PC-3 (cell line): Measurements from ENCODE around the gene TYRO3. TPM values are rescaled to one million over a fixed set of nuclear protein-coding genes. Genes with fewer than 3 reads are reported as not detected.
A peak's percentile ranks its signal among the peaks of the same experiment; 100 is the strongest.

Experiments
- ATAC-seq: fragments of 200-7000 bp; cut with Tn5 transposase; 2 replicates; pipeline ENCODE4 v1.9.1; 2020; ENCODE audit warnings: mild to moderate bottlenecking, moderate library complexity
- BruUV-seq: library from RNA; stranded (reverse); fragments of 400-500 nt; replicated peaks from 2 replicates; lab custom pipeline; 2021; lab: Mats Ljungman, UMichigan
- CTCF ChIA-PET: fragments of 300-600 bp; sonication (Branson Sonifier 250); formaldehyde crosslinking; loops from one replicate; lab custom pipeline; 2022; ENCODE audit warnings: antibody characterized with exemption; lab: Charles Lee
- POLR2A ChIA-PET: fragments of 300-600 bp; sonication (Branson Sonifier 250); formaldehyde crosslinking; loops from one replicate; lab custom pipeline; 2022; ENCODE audit warnings: antibody characterized with exemption; ENCODE audit not compliant: unreplicated experiment; lab: Charles Lee
- DNase-seq: peaks from one replicate; pipeline ENCODE4 v3.0.0-alpha.2; 2015
- H2AFZ ChIP-seq: fragments of 300-600 bp; sonication (generic); 2 replicates; pipeline ENCODE4 v1.6.0; 2016; ENCODE audit warnings: antibody characterized with exemption, low read length
- H3F3A ChIP-seq: fragments of 300-600 bp; sonication (generic); one replicate; pipeline ENCODE4 v1.6.0; 2017; ENCODE audit warnings: antibody characterized with exemption, low read length, control low read depth, mild to moderate bottlenecking; ENCODE audit not compliant: unreplicated experiment
- H3K27ac ChIP-seq: fragments of 300-600 bp; sonication (generic); 2 replicates; pipeline ENCODE4 v1.5.1; 2016; ENCODE audit warnings: mild to moderate bottlenecking, low read length
- H3K27me3 ChIP-seq: fragments of 300-600 bp; sonication (generic); 2 replicates; pipeline ENCODE4 v1.6.1; 2016; ENCODE audit warnings: low read length, mixed read lengths
- H3K36me3 ChIP-seq: fragments of 300-600 bp; sonication (generic); 2 replicates; pipeline ENCODE4 v1.6.1; 2016; ENCODE audit warnings: low read depth, mixed run types, low read length, mixed read lengths
- H3K4me1 ChIP-seq: fragments of 300-600 bp; sonication (generic); 2 replicates; pipeline ENCODE4 v1.5.1; 2016; ENCODE audit warnings: low read length; ENCODE audit not compliant: insufficient read depth
- H3K4me2 ChIP-seq: fragments of 300-600 bp; sonication (generic); 2 replicates; pipeline ENCODE4 v1.6.0; 2016; ENCODE audit warnings: low read length
- H3K4me3 ChIP-seq: fragments of 300-600 bp; sonication (generic); 2 replicates; pipeline ENCODE4 v1.5.1; 2016; ENCODE audit warnings: mild to moderate bottlenecking, low read length, mixed read lengths
- H3K79me2 ChIP-seq: fragments of 300-600 bp; sonication (generic); 2 replicates; pipeline ENCODE4 v1.6.1; 2017; ENCODE audit warnings: low read length, mixed read lengths
- H3K9ac ChIP-seq: fragments of 300-600 bp; sonication (generic); 2 replicates; pipeline ENCODE4 v1.6.0; 2016; ENCODE audit warnings: mild to moderate bottlenecking, low read length
- H3K9me2 ChIP-seq: fragments of 300-600 bp; sonication (generic); replicated peaks from 2 replicates; pipeline ENCODE4 v1.6.1; 2016; ENCODE audit warnings: mixed run types, low read length, mixed read lengths
- H3K9me3 ChIP-seq: fragments of 300-600 bp; sonication (generic); 2 replicates; pipeline ENCODE4 v1.6.1; 2016; ENCODE audit warnings: low read length, mixed read lengths
- H4K20me1 ChIP-seq: fragments of 300-600 bp; sonication (generic); 2 replicates; pipeline ENCODE4 v1.6.1; 2016; ENCODE audit warnings: low read length, mixed read lengths
- EZH2 ChIP-seq: fragments of 300-600 bp; sonication (generic); IDR thresholded peaks from one replicate; pipeline ENCODE4 v1.6.1; 2017; ENCODE audit warnings: antibody characterized with exemption, mild to moderate bottlenecking, low read length; ENCODE audit not compliant: unreplicated experiment
- EZH2phosphoT487 ChIP-seq: fragments of 300-600 bp; sonication (generic); IDR thresholded peaks from 2 replicates; pipeline ENCODE4 v1.6.1; 2018; ENCODE audit warnings: mild to moderate bottlenecking, antibody characterized with exemption, low read length, borderline replicate concordance
- intact Hi-C: fragments of 100-400 bp; cut with micrococcal nuclease; formaldehyde crosslinking; loops from 2 replicates; pipeline ENCODE4 v1.9.0; 2023
- total RNA-seq: library from RNA; depleted of rRNA; stranded (reverse); fragments of >200 nt; gene quantifications from 2 replicates; pipeline ENCODE4 v1.2.3, GENCODE V29; 2014
- TF ChIP-seq, protein P1 (sequence below): fragments of 300-600 bp; sonication (generic); conservative IDR thresholded peaks from 2 replicates; pipeline ENCODE4 v1.5.1; 2017; ENCODE audit warnings: antibody characterized with exemption, low read depth, mild to moderate bottlenecking, low read length

The TYRO3 gene
- total RNA-seq, 1 experiment from 2014 or later = 23.5 TPM

- TF ChIP-seq EZH2 (no peak), EZH2phosphoT487 (no peak)
- TF ChIP-seq, protein P1, sequence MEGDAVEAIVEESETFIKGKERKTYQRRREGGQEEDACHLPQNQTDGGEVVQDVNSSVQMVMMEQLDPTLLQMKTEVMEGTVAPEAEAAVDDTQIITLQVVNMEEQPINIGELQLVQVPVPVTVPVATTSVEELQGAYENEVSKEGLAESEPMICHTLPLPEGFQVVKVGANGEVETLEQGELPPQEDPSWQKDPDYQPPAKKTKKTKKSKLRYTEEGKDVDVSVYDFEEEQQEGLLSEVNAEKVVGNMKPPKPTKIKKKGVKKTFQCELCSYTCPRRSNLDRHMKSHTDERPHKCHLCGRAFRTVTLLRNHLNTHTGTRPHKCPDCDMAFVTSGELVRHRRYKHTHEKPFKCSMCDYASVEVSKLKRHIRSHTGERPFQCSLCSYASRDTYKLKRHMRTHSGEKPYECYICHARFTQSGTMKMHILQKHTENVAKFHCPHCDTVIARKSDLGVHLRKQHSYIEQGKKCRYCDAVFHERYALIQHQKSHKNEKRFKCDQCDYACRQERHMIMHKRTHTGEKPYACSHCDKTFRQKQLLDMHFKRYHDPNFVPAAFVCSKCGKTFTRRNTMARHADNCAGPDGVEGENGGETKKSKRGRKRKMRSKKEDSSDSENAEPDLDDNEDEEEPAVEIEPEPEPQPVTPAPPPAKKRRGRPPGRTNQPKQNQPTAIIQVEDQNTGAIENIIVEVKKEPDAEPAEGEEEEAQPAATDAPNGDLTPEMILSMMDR = no peak
- Histone ChIP-seq H3K9me2 (no peaks in the 10 kb centered on the region), H3K9ac (no peak overlapping the region), H3K4me1 (peaks cover 16% of the 10 kb centered on the region), H3K27ac (no peak overlapping the region), H3K79me2 (no peaks in the 10 kb centered on the region), H3K4me3 (no peak overlapping the region), H3K9me3 (no peaks in the 10 kb centered on the region), H3K4me2 (no peak overlapping the region), H2AFZ (no peak overlapping the region), H3K36me3 (no peaks in the 10 kb centered on the region), H3F3A (no peaks in the 10 kb centered on the region), H3K27me3 (no peaks in the 10 kb centered on the region), H4K20me1 (no peaks in the 10 kb centered on the region)
- no peak for ATAC-seq
- CTCF ChIA-PET = no interaction called here
- POLR2A ChIA-PET = no interaction called here
- intact Hi-C loops = no loop called here
- no TSS peak for BruUV-seq
- DNase-seq = peak; percentile 6
Measured at GRCh38 chr15:41553731-41554130, 5.3 kb upstream of the TYRO3 start.

DNA sequence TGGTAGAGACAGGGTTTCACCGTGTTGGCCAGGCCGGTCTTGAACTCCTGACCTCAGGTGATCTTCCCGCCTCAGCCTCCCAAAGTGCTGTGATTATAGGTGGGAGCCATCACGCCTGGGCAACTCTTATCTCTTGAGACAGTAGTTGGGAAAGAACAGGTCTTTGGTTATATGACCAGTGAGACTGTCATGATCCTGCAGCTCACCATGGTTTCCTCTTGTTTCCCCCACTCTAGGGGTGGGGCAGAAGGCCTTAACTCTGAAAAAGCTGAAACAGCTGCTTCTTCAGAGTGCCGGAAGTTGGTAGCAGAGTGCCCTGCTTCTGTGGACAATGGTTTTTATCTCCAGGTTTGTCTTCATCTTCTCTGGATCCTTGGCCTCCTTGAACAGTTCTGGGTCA lies 4.7 kb upstream of the TYRO3 start:
- Histone ChIP-seq H3K9me3 (no peaks in the 10 kb centered on the region), H2AFZ (no peak overlapping the region), H3K4me1 (peaks cover 16% of the 10 kb centered on the region), H4K20me1 (no peaks in the 10 kb centered on the region), H3K4me3 (no peak overlapping the region), H3K9me2 (no peaks in the 10 kb centered on the region), H3K27me3 (no peaks in the 10 kb centered on the region), H3K27ac (no peak overlapping the region), H3K79me2 (no peaks in the 10 kb centered on the region), H3K36me3 (no peaks in the 10 kb centered on the region), H3K9ac (no peak overlapping the region), H3K4me2 (no peak overlapping the region), H3F3A (no peaks in the 10 kb centered on the region)
- intact Hi-C loops = no loop called here
- TF ChIP-seq EZH2 (no peak), EZH2phosphoT487 (no peak)
- TF ChIP-seq, protein P1 = no peak
- no TSS peak for BruUV-seq
- CTCF ChIA-PET = no interaction called here
- DNase-seq (no peak), ATAC-seq (no peak)
- POLR2A ChIA-PET = no interaction called here

DNA sequence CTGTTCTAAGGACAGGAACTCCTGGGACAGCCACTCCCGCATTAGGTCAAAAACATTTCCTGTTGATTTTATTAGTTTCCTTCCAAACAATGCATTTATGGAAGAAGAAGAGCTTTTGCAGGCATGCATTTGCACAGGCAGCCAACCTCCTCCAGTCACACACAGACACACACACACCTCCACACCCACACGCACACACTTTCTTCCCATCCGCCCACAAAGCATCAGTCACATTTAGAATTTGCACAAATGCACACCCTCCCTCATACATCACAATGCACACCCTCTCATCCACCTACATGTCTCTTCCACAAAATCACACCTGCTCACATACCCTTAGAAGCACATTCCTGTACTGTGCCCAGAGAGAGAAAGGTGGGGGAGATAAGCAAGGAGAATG lies 4.1 kb upstream of the TYRO3 start:
- Histone ChIP-seq H3K27ac (no peak overlapping the region), H2AFZ (no peak overlapping the region), H3K27me3 (no peaks in the 10 kb centered on the region), H3K9me2 (no peaks in the 10 kb centered on the region), H3K4me3 (no peak overlapping the region), H3F3A (no peaks in the 10 kb centered on the region), H3K9ac (no peak overlapping the region), H3K4me2 (no peak overlapping the region), H3K79me2 (0 out of 2 replicates have a peak, but pooled peaks cover 4% of the 10 kb centered on the region), H3K36me3 (no peaks in the 10 kb centered on the region), H3K9me3 (no peaks in the 10 kb centered on the region), H4K20me1 (no peaks in the 10 kb centered on the region), H3K4me1 (peaks cover 19% of the 10 kb centered on the region)
- DNase-seq (no peak), ATAC-seq (no peak)
- no TSS peak for BruUV-seq
- intact Hi-C loops = loop anchor here (5.0 kb wide), 1 partner anchor 48 kb away; no protein-coding TSS in a partner anchor
- CTCF ChIA-PET = interaction anchor here (0.7 kb wide), 1 partner anchor 31 kb away, joined by 3 read pairs; no protein-coding TSS in a partner anchor
- POLR2A ChIA-PET = no interaction called here
- TF ChIP-seq EZH2 (no peak), EZH2phosphoT487 (no peak)
- TF ChIP-seq, protein P1 = no peak
